NCI-H1930 (cell line): ENCODE results near the gene RFNG.

Source experiments
- DNase-seq, 2 experiments: peaks; one replicate each; lab custom pipeline; 2025; lab: John Stamatoyannopoulos, UW

The RFNG gene

GRCh38 chr17:82025401-82026107, 26.1 kb downstream of the RFNG start:
- no peak for DNase-seq

- no peak for DNase-seq
Observed at GRCh38 chr17:82024859-82025258, 26.8 kb downstream of the RFNG start.

GRCh38 chr17:82023447-82024241, 28.0 kb downstream of the RFNG start:
- peak in 1 of 2 experiments; percentile 49 for DNase-seq

GRCh38 chr17:82022981-82023446, 28.6 kb downstream of the RFNG start, which contains the start of gene LRRC45:
LRRC45 (plus strand) TSS chr17:82023305; CDS start chr17:82023644, 339 bp downstream.
- DNase-seq = peak; percentile 100

- no peak for DNase-seq
Observed at GRCh38 chr17:82022310-82022980, 29.2 kb downstream of the RFNG start, which contains the start of gene CENPX. CENPX (minus strand) TSS chr17:82022878; CDS start chr17:82022861, 17 bp downstream.

- no peak for DNase-seq
Observed at GRCh38 chr17:82021900-82022309, 29.7 kb downstream of the RFNG start.

GRCh38 chr17:82021107-82021899, 30.3 kb downstream of the RFNG start:
- peak in 1 of 2 experiments; percentile 47 for DNase-seq

- no peak for DNase-seq
Observed at GRCh38 chr17:82020572-82021106, 31.0 kb downstream of the RFNG start.

GRCh38 chr17:82019690-82020571, 31.7 kb downstream of the RFNG start:
- peak; percentile 61 to 82 for DNase-seq

- DNase-seq = no peak
Observed at GRCh38 chr17:82018989-82019689, 32.5 kb downstream of the RFNG start.

- no peak for DNase-seq
Observed at GRCh38 chr17:82018152-82018988, 33.2 kb downstream of the RFNG start.

- no peak for DNase-seq
Observed at GRCh38 chr17:82017612-82018151, 33.9 kb downstream of the RFNG start.

GRCh38 chr17:82016875-82017459, 34.6 kb downstream of the RFNG start:
- no peak for DNase-seq

GRCh38 chr17:82016061-82016874, 35.3 kb downstream of the RFNG start:
- DNase-seq = no peak

GRCh38 chr17:82015311-82015971, 36.2 kb downstream of the RFNG start:
- no peak for DNase-seq

GRCh38 chr17:82014971-82015310, 36.7 kb downstream of the RFNG start:
- no peak for DNase-seq

- no peak for DNase-seq
Observed at GRCh38 chr17:82014432-82014831, 37.2 kb downstream of the RFNG start.
